Myocyte (in vitro differentiated cells): ENCODE results near the gene RNFT2. TPM values are rescaled to one million over a fixed set of nuclear protein-coding genes. Genes with fewer than 3 reads are reported as not detected.

ENCODE experiments used
- DNase-seq: peaks from one replicate; pipeline ENCODE4 v3.0.0-alpha.2; 2012; ENCODE audit warnings: low read depth
- total RNA-seq: library from RNA; depleted of rRNA; stranded (reverse); fragments of >200 nt; gene quantifications from 2 replicates; pipeline ENCODE4 v1.2.3, GENCODE V29; 2014

The RNFT2 gene
- total RNA-seq, 1 donor from 2014 or later: 1.0 TPM

DNA sequence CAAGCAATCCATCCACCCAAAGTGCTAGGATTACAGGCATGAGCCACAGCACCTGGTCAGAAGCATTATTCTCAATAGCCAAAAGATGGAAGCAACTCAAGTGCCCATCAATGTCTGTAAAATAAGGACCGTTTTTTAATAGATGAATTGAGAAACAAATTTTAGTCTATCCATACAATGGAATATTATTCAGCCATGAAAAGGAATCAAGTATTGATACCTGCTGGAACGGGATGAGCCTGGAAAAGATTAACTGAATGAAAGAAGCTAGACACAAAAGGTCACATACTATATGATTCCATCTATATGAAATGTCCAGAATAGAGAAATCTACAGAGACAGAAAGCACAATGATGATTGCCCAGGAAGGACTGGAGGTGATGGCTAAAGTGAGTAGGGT is 163.5 kb downstream of the RNFT2 start:
- no peak for DNase-seq

Other genes starting within 250 kb of the RNFT2 start
- 0.48 TPM in 1 of 2 replicates, not detected in the other for gene MAP1LC3B2, start 178.9 kb upstream of the RNFT2 start, total RNA-seq
- gene SPRING1, start 246 bp upstream of the RNFT2 start, total RNA-seq: 19.5 and 20.2 TPM in 2 replicates
- not detected in 2 replicates for gene HRK, start 143.1 kb downstream of the RNFT2 start, total RNA-seq
- gene FBXW8, start 172.6 kb downstream of the RNFT2 start, total RNA-seq: 16.4 and 17.6 TPM in 2 replicates